Activated naive CD4-positive, alpha-beta T cell treated with anti-CD3 and anti-CD28 coated beads, Interleukin-2, amount 50 U/mL, for 24 hours (primary cell): ENCODE results near the gene CREB5.
"Not testable (repeated sequence)": the region's sequence is repeated elsewhere in the genome, so short reads cannot be mapped to it uniquely, and the experiment has no call there.

Source experiments
- H3K27ac Mint-ChIP-seq: one replicate; pipeline ENCODE4 v1.8.0; 2021; ENCODE audit warnings: mild to moderate bottlenecking, mixed read lengths
- H3K27me3 Mint-ChIP-seq: one replicate; pipeline ENCODE4 v1.8.0; 2021; ENCODE audit warnings: mixed read lengths
- H3K36me3 Mint-ChIP-seq: one replicate; pipeline ENCODE4 v1.8.0; 2021; ENCODE audit warnings: mixed read lengths
- H3K4me1 Mint-ChIP-seq: one replicate; pipeline ENCODE4 v1.8.0; 2021; ENCODE audit warnings: mixed read lengths
- H3K4me3 Mint-ChIP-seq: one replicate; pipeline ENCODE4 v1.8.0; 2021; ENCODE audit warnings: mild to moderate bottlenecking, mixed read lengths
- H3K9me3 Mint-ChIP-seq: one replicate; pipeline ENCODE4 v1.8.0; 2021; ENCODE audit warnings: mixed read lengths

CREB5 gene

DNA sequence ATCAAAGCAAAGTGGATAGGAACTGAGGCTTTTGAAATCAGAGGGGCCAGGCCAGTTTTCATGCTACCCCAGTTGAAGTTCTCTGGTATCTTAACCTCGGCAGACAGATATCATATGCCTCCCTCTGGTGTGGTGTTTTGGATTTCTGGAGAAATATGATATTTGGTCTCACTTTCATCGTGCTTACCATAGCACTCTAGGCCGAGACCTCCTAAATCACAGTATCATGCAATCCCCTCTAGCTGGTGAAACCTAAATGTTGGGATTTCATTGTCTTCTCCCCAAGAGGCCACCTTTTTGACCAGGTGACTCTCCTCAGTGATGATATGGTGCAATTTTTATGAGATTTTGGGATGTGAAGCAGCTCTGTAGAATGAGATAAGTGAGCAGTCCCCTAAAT lies 183.5 kb downstream of the CREB5 start:
- no peaks in the 10 kb centered on the region for H3K4me1 Mint-ChIP-seq
- H3K27me3 Mint-ChIP-seq = peaks cover 5% of the 10 kb centered on the region
- H3K36me3 Mint-ChIP-seq = no peaks in the 10 kb centered on the region
- no peak overlapping the region for H3K27ac Mint-ChIP-seq
- H3K4me3 Mint-ChIP-seq = no peak overlapping the region
- no peaks in the 10 kb centered on the region for H3K9me3 Mint-ChIP-seq

DNA sequence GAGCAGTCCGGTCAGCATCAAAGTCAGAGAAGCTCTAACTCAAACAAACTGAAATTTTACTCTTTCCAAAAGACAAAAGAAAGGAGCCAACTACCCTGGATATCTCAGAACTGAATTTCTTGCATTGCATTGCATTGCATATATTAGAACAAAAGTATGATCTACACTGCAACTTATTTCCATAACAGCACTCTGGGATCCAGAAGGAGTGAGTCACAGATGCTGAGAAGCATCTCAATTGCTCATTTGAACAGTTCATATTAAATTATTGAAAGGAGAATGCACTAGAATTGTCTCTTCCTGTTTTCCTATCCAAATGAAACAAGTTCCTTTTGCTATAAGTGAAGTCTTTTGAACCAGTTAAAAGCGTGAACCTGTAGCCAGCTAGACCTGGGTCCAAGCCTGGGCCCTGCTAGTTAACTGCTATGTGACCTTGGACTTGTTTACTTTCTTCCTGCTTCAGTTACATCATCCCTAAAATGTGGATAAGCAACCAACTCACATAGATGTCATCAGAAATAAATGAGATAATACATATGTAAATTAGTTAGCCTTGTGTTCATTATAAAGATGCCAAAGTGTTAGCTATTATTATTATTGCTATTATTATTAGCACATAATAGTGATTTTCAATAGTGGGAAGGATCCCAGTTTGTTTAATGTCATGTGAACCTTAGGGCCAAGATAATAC lies 184.1 kb downstream of the CREB5 start:
- no peaks in the 10 kb centered on the region for H3K9me3 Mint-ChIP-seq
- no peaks in the 10 kb centered on the region for H3K4me1 Mint-ChIP-seq
- no peak overlapping the region for H3K27ac Mint-ChIP-seq

DNA sequence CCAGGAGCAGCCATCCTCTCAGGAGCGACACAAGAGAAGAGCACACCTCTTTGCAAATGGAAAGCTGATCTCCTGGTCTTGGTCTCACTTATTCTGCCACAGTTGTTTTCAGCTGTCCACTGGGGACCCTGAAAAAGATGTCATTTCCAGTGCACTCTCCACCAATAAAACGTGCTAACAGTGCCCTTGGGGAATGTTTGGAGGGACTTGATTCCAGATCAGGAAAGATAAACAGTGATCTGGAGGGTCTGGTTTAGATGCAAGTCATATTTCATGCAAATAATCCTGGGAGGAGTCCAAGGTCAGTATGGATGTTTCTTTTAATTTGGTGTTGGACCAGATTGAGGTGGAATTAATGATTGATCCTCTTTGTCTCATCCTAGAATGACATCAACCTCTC lies 185.0 kb downstream of the CREB5 start:
- H3K4me1 Mint-ChIP-seq = no peaks in the 10 kb centered on the region
- H3K36me3 Mint-ChIP-seq = no peaks in the 10 kb centered on the region
- H3K9me3 Mint-ChIP-seq = no peaks in the 10 kb centered on the region
- H3K4me3 Mint-ChIP-seq = no peak overlapping the region
- peaks cover 6% of the 10 kb centered on the region for H3K27me3 Mint-ChIP-seq
- H3K27ac Mint-ChIP-seq = no peak overlapping the region

More for the DNA sequence above, 184.1 kb downstream of the CREB5 start:
- Mint-ChIP-seq H3K36me3 (no peaks in the 10 kb centered on the region), H3K4me3 (no peak overlapping the region), H3K27me3 (peaks cover 6% of the 10 kb centered on the region)

DNA sequence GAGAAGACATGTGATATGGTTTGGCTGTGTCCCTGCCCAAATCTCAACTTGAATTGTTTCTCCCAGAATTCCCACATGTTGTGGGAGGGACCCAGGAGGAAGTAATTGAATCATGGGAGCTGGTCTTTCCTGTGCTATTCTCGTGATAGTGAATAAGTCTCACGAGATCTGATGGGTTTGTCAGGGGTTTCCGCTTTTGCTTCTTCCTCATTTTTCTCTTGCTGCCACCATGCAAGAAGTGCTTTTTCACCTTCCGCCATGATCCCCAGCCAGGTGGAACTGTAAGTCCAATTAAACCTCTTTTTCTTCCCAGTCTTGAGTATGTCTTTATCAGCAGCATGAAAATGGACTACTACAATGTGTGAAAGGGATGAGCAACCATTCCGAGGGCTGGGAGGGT lies 185.7 kb downstream of the CREB5 start:
- not testable (repeated sequence) for H3K36me3 Mint-ChIP-seq, H3K27me3 Mint-ChIP-seq, H3K27ac Mint-ChIP-seq, H3K4me1 Mint-ChIP-seq, H3K9me3 Mint-ChIP-seq, H3K4me3 Mint-ChIP-seq

DNA sequence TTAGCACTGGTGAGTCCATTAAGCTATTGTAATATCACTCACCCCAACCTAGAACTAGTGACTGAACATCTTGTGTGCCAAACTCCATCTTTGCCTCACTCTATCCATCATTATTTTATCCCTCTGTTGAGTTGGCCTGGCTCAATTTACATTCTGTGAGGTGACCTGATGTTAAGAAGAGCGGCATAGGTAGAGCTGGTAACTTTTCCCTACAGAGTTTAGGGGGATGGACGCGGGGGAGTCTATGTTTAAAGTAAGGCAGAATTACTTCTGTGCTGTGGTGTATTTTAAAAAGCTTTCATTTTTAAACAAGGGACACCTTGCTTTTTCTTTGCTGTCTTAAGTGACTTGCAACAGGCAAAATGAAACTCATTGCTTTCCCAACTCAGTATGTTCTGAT lies 186.3 kb downstream of the CREB5 start:
- Mint-ChIP-seq H3K27me3 (peaks cover 9% of the 10 kb centered on the region), H3K4me1 (no peaks in the 10 kb centered on the region), H3K9me3 (no peaks in the 10 kb centered on the region), H3K27ac (no peak overlapping the region), H3K36me3 (no peaks in the 10 kb centered on the region), H3K4me3 (no peak overlapping the region)

DNA sequence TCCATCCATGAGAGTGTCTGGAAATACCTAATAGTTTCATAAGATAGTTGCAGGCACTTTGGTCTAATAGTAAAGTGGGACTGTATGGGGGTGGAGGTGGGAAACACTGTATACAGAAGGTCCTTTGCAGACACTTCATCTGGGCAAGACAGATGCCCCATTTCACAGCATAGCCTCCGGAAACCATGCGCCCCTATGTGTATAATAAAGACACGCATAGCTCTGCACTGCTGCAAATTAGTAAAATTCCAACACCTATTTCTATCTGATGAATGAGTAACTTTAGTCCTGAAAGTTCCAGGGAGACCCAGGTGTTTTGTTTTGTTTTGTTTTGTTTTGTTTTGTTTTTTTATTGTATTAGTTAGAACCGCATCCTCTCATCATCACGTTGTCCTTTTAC lies 187.1 kb downstream of the CREB5 start:
- Mint-ChIP-seq H3K4me3 (no peak overlapping the region), H3K27ac (no peak overlapping the region), H3K36me3 (no peaks in the 10 kb centered on the region), H3K9me3 (no peaks in the 10 kb centered on the region), H3K27me3 (peaks cover 9% of the 10 kb centered on the region), H3K4me1 (no peaks in the 10 kb centered on the region)

DNA sequence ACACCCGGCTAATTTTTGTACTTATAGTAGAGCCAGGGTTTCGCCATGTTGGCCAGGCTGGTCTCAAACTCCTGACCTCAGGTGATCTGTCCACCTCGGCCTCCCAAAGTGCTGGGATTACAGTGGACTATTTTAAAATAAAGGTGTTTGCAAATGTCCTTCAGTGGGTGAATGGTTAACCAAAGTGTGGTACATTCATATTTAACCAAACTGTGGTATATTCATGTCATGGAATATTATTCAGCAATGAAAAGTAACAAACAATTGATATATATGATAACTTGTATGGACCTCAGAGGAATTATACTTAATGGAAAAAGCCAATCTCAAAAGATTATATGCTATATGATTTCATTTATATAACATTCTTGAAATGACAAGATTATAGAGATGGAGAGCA lies 190.0 kb downstream of the CREB5 start:
- H3K4me1 Mint-ChIP-seq = no peaks in the 10 kb centered on the region
- H3K9me3 Mint-ChIP-seq = no peaks in the 10 kb centered on the region
- H3K36me3 Mint-ChIP-seq = no peaks in the 10 kb centered on the region
- no peak overlapping the region for H3K27ac Mint-ChIP-seq
- peaks cover 9% of the 10 kb centered on the region for H3K27me3 Mint-ChIP-seq
- no peak overlapping the region for H3K4me3 Mint-ChIP-seq

DNA sequence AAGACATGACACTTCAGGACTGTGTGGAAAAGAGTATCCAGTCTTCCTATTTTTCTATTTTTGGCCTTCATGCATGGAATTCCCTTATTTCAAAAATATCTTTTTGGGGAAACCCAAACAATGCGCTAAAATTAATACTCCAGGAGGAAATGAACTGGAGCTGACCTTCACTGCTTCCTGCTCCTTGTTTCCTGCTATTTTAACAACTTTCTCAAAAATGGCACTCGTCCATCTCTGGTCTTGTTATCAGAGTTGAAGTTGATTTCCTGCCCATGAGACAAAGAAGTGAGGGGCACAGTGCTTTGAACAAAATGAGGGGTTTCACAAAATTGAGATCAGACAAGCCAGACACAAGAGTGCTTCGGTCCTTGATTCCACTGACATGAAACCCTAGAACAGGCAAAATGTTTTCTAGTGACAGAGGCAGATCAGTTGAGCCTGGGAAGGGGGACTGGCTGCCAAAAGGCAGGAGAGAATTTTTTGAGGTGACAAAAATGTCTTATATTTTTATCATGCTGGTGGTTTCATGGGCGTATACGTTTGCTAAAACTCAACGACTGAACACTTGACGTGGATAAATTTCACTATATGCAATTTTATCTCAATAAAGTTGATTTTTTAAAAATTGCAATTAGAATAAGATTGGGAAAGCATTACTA lies 193.2 kb downstream of the CREB5 start:
- H3K9me3 Mint-ChIP-seq = no peaks in the 10 kb centered on the region
- no peak overlapping the region for H3K4me3 Mint-ChIP-seq
- no peak overlapping the region for H3K27ac Mint-ChIP-seq
- H3K27me3 Mint-ChIP-seq = peaks cover 10% of the 10 kb centered on the region
- H3K4me1 Mint-ChIP-seq = no peaks in the 10 kb centered on the region
- no peaks in the 10 kb centered on the region for H3K36me3 Mint-ChIP-seq

DNA sequence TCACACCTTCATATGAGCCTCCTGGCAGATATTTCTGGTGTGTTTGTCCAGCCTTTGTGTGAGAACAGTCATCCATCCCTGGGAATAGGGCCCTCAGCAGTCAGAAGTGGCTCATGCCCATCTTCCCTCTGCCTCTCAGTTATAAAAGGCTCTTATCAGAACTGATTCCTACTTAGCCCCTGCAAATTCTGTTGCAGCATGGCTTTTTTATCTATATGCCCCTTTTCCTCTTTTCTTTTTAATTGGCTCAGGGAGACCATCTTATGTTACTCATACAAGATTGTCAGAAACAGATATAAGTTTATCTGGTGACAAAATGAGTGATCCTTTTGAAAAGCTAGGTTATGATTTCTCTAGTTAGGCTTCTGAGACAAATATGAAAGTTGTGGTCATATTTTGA lies 194.1 kb downstream of the CREB5 start:
- no peaks in the 10 kb centered on the region for H3K4me1 Mint-ChIP-seq
- no peak overlapping the region for H3K27ac Mint-ChIP-seq
- peaks cover 9% of the 10 kb centered on the region for H3K27me3 Mint-ChIP-seq
- no peak overlapping the region for H3K4me3 Mint-ChIP-seq
- H3K36me3 Mint-ChIP-seq = no peaks in the 10 kb centered on the region
- H3K9me3 Mint-ChIP-seq = no peaks in the 10 kb centered on the region

DNA sequence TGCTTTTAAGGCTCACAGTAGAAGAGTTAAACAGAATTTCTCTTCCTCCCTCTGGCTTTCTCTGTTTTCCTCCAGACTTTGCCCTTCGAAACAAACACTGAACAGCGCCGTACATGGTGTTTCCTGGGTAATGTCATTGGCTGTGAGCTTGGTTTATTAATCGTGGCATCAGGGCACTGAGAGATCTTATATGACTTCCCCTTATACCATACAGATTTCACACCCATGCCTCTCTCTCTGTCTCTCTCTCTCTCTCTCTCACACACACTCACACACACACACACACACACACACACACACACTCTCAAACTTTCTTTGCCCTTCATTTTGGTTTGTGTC lies 195.5 kb downstream of the CREB5 start:
- Mint-ChIP-seq H3K27me3 (peaks cover 8% of the 10 kb centered on the region), H3K4me1 (no peaks in the 10 kb centered on the region), H3K36me3 (no peaks in the 10 kb centered on the region), H3K27ac (no peak overlapping the region), H3K4me3 (no peak overlapping the region), H3K9me3 (no peaks in the 10 kb centered on the region)

DNA sequence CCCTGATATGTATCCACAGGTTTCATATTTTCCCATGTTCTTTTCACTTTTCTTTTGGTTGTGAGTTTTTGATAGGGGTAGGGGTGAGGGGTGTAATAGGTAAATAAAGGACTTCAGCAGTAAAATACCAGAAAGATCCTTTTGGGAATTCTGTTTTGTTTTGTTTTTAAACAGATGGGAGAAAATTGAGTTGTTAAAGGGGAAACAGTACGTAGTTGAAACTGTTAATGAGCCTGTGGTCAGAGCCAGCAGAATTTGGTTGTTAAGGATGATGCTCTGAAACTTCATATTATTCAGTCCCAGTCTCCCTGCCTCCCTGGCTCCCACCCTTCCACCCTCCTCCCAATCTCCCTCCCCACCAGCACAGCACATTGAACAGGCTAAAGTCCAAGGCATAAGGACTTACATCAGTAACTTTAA lies 195.9 kb downstream of the CREB5 start:
- H3K4me3 Mint-ChIP-seq = no peak overlapping the region
- no peaks in the 10 kb centered on the region for H3K9me3 Mint-ChIP-seq
- H3K27me3 Mint-ChIP-seq = peaks cover 8% of the 10 kb centered on the region
- H3K27ac Mint-ChIP-seq = no peak overlapping the region
- no peaks in the 10 kb centered on the region for H3K4me1 Mint-ChIP-seq
- H3K36me3 Mint-ChIP-seq = no peaks in the 10 kb centered on the region

DNA sequence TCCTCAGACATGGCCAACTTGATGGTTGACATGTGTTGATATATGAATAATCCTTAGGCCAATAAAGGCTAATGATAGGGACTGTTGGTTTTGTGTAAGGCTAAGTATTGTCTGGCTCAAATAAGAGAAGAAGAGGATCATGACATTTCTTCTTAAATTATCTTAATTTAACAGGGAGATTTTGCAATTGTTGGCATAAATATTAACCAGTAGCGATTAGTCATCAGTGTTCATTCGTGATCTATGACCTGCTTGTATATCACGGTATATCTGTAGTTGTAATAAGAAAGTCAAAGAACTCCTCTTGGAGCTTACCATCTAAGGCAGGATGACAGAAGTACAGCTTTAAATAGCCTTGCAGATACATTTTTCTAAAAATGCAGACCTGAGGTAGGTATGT lies 196.4 kb downstream of the CREB5 start:
- no peak overlapping the region for H3K27ac Mint-ChIP-seq
- no peaks in the 10 kb centered on the region for H3K36me3 Mint-ChIP-seq
- no peak overlapping the region for H3K4me3 Mint-ChIP-seq
- peaks cover 8% of the 10 kb centered on the region for H3K27me3 Mint-ChIP-seq
- no peaks in the 10 kb centered on the region for H3K9me3 Mint-ChIP-seq
- H3K4me1 Mint-ChIP-seq = no peaks in the 10 kb centered on the region

DNA sequence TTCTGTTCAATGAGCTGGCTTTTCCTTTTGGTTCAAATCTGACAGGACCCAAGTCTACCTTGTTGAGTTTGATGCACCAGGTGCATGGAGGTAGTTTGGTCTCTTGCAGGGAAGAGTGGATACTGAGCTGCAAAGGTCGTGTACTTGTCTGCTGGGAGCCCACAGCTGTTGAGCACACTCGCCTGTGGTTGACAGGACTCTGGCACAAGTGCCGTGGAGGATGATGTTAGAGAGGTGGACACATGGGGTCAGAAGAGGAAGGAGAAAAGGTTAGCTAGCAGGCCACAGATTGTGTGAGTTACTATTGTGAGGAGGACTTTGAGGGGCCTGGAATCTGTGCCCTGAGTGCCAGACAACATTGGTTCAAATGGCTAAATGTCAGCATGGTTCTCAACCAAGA lies 197.3 kb downstream of the CREB5 start:
- Mint-ChIP-seq H3K4me1 (no peaks in the 10 kb centered on the region), H3K27me3 (peaks cover 8% of the 10 kb centered on the region), H3K9me3 (no peaks in the 10 kb centered on the region), H3K4me3 (no peak overlapping the region), H3K27ac (no peak overlapping the region), H3K36me3 (no peaks in the 10 kb centered on the region)

DNA sequence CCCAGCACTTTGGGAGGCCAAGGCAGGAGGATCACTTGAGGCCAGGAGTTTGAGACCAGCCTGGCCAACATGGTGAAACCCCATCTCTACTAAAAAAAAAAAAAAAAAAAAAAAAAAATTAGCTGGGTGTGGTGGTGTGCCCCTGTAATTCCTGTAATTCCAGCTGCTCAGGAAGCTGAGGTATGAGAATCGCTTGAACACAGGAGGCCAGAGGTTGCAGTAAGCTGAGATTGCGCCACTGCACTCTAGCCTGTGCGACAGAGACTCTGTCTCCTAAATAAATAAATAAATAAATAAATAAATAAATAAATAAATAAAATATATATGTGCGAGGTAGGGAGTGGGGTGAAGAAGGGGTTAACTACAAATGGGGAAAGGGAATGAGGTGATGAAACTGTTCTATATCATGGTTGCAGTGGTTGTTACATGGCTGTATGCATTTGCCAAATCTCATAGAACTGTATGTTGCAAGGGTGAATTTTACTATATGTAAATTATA lies 199.1 kb downstream of the CREB5 start:
- not testable (repeated sequence) for H3K36me3 Mint-ChIP-seq, H3K27me3 Mint-ChIP-seq, H3K27ac Mint-ChIP-seq, H3K4me1 Mint-ChIP-seq, H3K9me3 Mint-ChIP-seq, H3K4me3 Mint-ChIP-seq

DNA sequence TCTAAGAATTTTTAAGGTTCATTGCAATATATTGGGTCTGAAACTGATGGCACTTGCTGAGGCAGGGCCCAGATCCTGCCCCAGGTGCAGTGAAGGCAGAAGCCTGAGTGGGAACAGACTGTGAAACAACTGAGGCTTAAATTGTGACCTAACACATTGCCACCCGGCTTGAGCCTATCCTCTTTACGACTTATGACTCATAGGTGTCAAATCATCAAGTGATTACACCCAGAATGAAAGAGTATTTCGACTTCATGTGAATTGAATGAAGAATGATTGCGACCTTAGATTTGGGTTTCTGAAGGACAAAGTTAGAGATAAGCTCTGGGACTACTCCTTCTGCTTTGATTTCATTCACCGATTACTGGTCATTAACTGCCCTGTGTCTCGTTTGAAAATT lies 200.9 kb downstream of the CREB5 start:
- Mint-ChIP-seq H3K9me3 (no peaks in the 10 kb centered on the region), H3K4me3 (no peak overlapping the region), H3K4me1 (no peaks in the 10 kb centered on the region), H3K27ac (no peak overlapping the region), H3K27me3 (peaks cover 5% of the 10 kb centered on the region), H3K36me3 (no peaks in the 10 kb centered on the region)

DNA sequence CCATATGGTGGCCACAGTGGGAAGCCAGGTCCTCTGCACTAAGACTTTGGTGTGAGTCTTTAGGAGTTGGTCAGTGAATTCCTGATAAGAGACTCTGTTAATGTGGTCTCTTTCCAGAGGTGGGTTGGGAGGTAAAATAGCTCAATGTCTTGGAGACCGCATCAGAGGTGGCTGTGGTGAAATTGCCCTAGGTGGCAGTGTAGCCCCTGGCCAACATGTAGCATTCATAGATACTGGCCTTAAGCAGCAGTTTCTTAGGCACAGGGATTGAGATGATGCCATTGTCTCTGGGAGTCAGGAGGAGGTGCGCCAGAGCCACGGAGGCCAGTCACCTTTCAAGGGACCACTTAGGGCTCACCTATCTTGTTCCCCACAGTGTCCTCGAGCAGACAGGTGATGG lies 202.8 kb downstream of the CREB5 start:
- Mint-ChIP-seq H3K4me3 (no peak overlapping the region), H3K4me1 (no peaks in the 10 kb centered on the region), H3K27me3 (peaks cover 3% of the 10 kb centered on the region), H3K27ac (no peak overlapping the region), H3K36me3 (no peaks in the 10 kb centered on the region), H3K9me3 (no peaks in the 10 kb centered on the region)
